Activated CD4-positive, alpha-beta T cell treated with anti-CD3 and anti-CD28 coated beads, Interleukin-2, amount 50 U/mL, for 1 hour (primary cell): ENCODE data around the gene FBLIM1.

Source experiments
- DNase-seq: peaks from one replicate; pipeline ENCODE4 v3.0.0-alpha.2; 2020

FBLIM1 gene

GRCh38 chr1:15731735-15732685 is 26.6 kb upstream of the FBLIM1 start:
- no peak for DNase-seq

GRCh38 chr1:15732686-15733081 is 25.9 kb upstream of the FBLIM1 start:
- no peak for DNase-seq

GRCh38 chr1:15733218-15733725 is 25.3 kb upstream of the FBLIM1 start:
- no peak for DNase-seq

GRCh38 chr1:15733726-15734226 is 24.8 kb upstream of the FBLIM1 start:
- no peak for DNase-seq

GRCh38 chr1:15734296-15734695 is 24.3 kb upstream of the FBLIM1 start:
- no peak for DNase-seq

- DNase-seq, result no peak
Measured at GRCh38 chr1:15734901-15735300, 23.7 kb upstream of the FBLIM1 start.

GRCh38 chr1:15735304-15736037 is 23.1 kb upstream of the FBLIM1 start:
- DNase-seq, result no peak

- DNase-seq, result no peak
Measured at GRCh38 chr1:15736038-15736891, 22.3 kb upstream of the FBLIM1 start, which contains the start of gene SLC25A34. Gene SLC25A34 (plus strand): TSS chr1:15736258. CDS start chr1:15736486, 228 bp downstream.

- no peak for DNase-seq
Measured at GRCh38 chr1:15736892-15737261, 21.7 kb upstream of the FBLIM1 start.

GRCh38 chr1:15737324-15738319 is 21.0 kb upstream of the FBLIM1 start:
- DNase-seq, result no peak

- DNase-seq, result no peak
Measured at GRCh38 chr1:15738416-15739113, 20.0 kb upstream of the FBLIM1 start.

- DNase-seq, result no peak
Measured at GRCh38 chr1:15739259-15739658, 19.3 kb upstream of the FBLIM1 start.

GRCh38 chr1:15739745-15740144 is 18.9 kb upstream of the FBLIM1 start:
- DNase-seq, result no peak

GRCh38 chr1:15740924-15741850 is 17.4 kb upstream of the FBLIM1 start:
- DNase-seq, result peak; percentile 60

- no peak for DNase-seq
Measured at GRCh38 chr1:15742339-15742801, 16.2 kb upstream of the FBLIM1 start, which contains the start of gene TMEM82. Gene TMEM82 (plus strand): TSS chr1:15742499. CDS start chr1:15742560, 61 bp downstream.

GRCh38 chr1:15744122-15744679 is 14.4 kb upstream of the FBLIM1 start:
- no peak for DNase-seq

- DNase-seq, result no peak
Measured at GRCh38 chr1:15747378-15747777, 11.2 kb upstream of the FBLIM1 start.

- DNase-seq, result no peak
Measured at GRCh38 chr1:15748264-15748663, 10.3 kb upstream of the FBLIM1 start.
